ENCODE measurements around the gene CLASRP. TPM values are rescaled to one million over a fixed set of nuclear protein-coding genes. Genes with fewer than 3 reads are reported as not detected.

The CLASRP gene
- total RNA-seq, 1 donor from 2014 or later, result 49.1 TPM

DNA sequence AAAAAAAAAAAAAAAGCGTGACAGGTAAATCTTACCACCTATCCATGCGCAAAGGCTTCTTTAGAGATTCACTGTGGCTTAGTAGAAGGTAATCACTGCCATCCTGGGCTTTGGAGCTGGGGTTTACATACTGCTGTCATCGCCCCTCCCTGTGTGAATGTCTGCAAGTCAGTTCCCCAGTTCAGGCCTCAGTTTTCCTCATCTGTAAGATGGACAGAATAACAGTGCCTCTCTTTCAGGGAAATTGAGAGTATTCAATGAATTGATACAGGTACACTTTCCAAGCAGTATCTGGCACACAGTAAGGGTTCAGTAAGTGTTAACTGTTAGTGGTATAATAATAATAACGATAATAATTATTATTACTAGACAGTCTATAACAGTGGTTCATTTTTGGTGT, 35.4 kb upstream of the CLASRP start:
- no peak overlapping the region for H3K4me3 Mint-ChIP-seq (ENCODE audit: unreplicated experiment)
- TF ChIP-seq, protein P1, sequence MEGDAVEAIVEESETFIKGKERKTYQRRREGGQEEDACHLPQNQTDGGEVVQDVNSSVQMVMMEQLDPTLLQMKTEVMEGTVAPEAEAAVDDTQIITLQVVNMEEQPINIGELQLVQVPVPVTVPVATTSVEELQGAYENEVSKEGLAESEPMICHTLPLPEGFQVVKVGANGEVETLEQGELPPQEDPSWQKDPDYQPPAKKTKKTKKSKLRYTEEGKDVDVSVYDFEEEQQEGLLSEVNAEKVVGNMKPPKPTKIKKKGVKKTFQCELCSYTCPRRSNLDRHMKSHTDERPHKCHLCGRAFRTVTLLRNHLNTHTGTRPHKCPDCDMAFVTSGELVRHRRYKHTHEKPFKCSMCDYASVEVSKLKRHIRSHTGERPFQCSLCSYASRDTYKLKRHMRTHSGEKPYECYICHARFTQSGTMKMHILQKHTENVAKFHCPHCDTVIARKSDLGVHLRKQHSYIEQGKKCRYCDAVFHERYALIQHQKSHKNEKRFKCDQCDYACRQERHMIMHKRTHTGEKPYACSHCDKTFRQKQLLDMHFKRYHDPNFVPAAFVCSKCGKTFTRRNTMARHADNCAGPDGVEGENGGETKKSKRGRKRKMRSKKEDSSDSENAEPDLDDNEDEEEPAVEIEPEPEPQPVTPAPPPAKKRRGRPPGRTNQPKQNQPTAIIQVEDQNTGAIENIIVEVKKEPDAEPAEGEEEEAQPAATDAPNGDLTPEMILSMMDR (IDR thresholded peaks at IDR 0.05), result no peak
- no peaks in the 10 kb centered on the region for H3K9me3 Mint-ChIP-seq (ENCODE audit: low read depth)
- DNase-seq (ENCODE audit: low spot score), result no peak
- no peaks in the 10 kb centered on the region for H3K27me3 Mint-ChIP-seq (ENCODE audit: low read depth)
- peaks cover 8% of the 10 kb centered on the region for H3K4me1 Mint-ChIP-seq (ENCODE audit: low read depth)
- H3K27ac Mint-ChIP-seq (ENCODE audit: unreplicated experiment), result no peak overlapping the region
- H3K36me3 Mint-ChIP-seq (ENCODE audit: low read depth), result peaks cover 2% of the 10 kb centered on the region

DNA sequence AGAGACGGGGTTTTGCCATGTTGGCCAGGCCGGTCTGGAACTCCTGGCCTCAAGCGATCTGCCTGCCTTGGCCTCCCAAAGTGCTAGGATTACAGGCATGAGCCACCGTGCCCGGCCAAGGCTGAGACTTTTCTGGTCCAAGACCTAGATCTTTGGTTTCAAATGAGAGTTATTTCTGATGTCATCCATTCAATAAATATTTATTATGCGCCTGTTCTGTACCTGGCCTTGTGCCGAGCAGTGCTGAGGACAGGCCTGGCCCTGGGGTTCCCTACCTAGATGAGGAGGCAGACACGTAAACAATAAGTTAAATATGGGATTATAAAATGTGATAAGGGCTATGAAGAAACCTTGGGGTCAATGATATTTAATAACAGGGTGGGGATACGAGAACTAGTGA, 33.1 kb upstream of the CLASRP start:
- Mint-ChIP-seq H3K27ac (ENCODE audit: unreplicated experiment) (no peak overlapping the region), H3K36me3 (ENCODE audit: low read depth) (peaks cover 2% of the 10 kb centered on the region), H3K27me3 (ENCODE audit: low read depth) (no peaks in the 10 kb centered on the region), H3K4me1 (ENCODE audit: low read depth) (peaks cover 8% of the 10 kb centered on the region), H3K4me3 (ENCODE audit: unreplicated experiment) (no peak overlapping the region), H3K9me3 (ENCODE audit: low read depth) (no peaks in the 10 kb centered on the region)
- TF ChIP-seq, protein P1 (IDR thresholded peaks at IDR 0.05), result no peak
- no peak for DNase-seq (ENCODE audit: low spot score)

DNA sequence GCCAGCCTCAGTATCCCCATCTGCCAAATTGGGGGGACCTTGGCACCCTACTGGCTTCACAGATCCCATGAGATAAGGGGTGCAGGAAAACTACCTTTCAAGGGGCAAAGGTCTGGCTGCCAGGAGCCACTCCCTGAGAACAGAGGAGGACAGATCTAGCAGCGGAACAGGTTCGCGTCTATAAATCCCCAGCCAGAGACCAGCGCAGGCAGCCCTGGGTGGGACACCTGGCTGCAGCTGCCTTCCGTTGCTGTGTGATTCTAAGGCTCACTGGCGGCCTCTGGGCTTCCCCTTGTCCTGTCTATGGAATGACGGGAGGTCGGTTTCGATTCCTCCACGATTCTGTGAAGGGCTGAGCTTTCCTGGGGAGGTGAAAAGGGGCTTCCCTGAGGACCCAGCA, 30.3 kb upstream of the CLASRP start:
- TF ChIP-seq, protein P1 (IDR thresholded peaks at IDR 0.05), result no peak
- no peaks in the 10 kb centered on the region for H3K27me3 Mint-ChIP-seq (ENCODE audit: low read depth)

DNA sequence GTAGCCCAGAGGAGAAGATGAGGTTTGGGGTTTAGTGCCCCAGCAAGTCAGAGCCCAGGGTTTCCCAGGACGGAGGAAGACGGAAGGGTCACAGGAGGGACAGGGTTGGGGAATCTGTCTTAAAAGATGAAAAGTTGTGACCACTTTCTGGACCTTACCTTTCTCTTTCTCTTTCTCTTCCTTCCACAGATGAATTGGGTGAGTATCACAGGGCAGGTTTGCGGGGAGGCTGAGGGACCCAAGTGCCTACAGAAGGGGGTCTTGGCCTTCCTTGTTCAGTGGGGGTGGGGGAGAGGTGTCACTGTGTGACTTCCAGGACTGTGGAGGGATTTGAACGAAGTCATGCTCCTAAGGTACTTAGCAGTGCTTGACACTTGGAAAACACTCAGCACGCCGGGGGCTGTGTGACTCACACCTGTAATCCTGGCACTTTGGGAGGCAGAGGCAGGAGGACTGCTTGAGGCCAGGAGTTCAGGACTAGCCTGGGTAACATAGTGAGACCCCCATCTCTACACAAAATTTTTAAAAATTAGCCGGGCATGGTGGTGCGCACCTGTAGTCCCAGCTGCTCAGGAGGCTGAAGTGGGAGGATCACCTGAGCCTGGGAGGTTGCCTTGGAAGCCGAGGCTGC, 29.1 kb upstream of the CLASRP start:
- H3K4me3 Mint-ChIP-seq (ENCODE audit: unreplicated experiment), result no peak overlapping the region
- peaks cover 2% of the 10 kb centered on the region for H3K36me3 Mint-ChIP-seq (ENCODE audit: low read depth)
- H3K27ac Mint-ChIP-seq (ENCODE audit: unreplicated experiment), result no peak overlapping the region
- no peaks in the 10 kb centered on the region for H3K27me3 Mint-ChIP-seq (ENCODE audit: low read depth)
- no peaks in the 10 kb centered on the region for H3K4me1 Mint-ChIP-seq (ENCODE audit: low read depth)
- DNase-seq (ENCODE audit: low spot score), result no peak
- TF ChIP-seq, protein P1 (IDR thresholded peaks at IDR 0.05), result no peak
- H3K9me3 Mint-ChIP-seq (ENCODE audit: low read depth), result no peaks in the 10 kb centered on the region

More for the DNA sequence above, 30.3 kb upstream of the CLASRP start:
- DNase-seq (ENCODE audit: low spot score), result no peak
- H3K9me3 Mint-ChIP-seq (ENCODE audit: low read depth), result no peaks in the 10 kb centered on the region
- peaks cover 2% of the 10 kb centered on the region for H3K36me3 Mint-ChIP-seq (ENCODE audit: low read depth)
- no peaks in the 10 kb centered on the region for H3K4me1 Mint-ChIP-seq (ENCODE audit: low read depth)
- no peak overlapping the region for H3K27ac Mint-ChIP-seq (ENCODE audit: unreplicated experiment)
- no peak overlapping the region for H3K4me3 Mint-ChIP-seq (ENCODE audit: unreplicated experiment)

DNA sequence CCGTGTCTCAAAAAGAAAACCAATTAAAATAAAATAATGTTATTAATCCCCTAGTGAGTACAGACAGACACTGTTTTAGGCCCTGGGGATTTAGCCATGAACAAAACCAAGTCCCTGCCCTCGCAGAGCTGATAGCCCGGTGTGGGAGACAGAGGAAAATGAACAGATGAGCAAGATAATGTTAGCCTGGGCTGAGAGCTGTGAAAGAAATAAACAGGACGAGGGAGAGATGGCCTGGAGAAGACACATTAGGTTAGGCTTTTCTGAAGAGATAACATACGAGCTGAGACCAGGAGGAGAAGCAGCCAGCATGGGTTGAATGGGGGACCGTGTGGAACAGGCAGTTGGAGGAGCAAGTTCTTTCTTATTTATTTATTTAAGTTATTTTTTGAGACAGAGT, 28.5 kb upstream of the CLASRP start:
- no peak for DNase-seq (ENCODE audit: low spot score)
- TF ChIP-seq, protein P1 (IDR thresholded peaks at IDR 0.05), result no peak
- Mint-ChIP-seq H3K4me1 (ENCODE audit: low read depth) (no peaks in the 10 kb centered on the region), H3K27ac (ENCODE audit: unreplicated experiment) (peak overlapping the region; percentile 61), H3K27me3 (ENCODE audit: low read depth) (no peaks in the 10 kb centered on the region), H3K9me3 (ENCODE audit: low read depth) (no peaks in the 10 kb centered on the region), H3K4me3 (ENCODE audit: unreplicated experiment) (no peak overlapping the region), H3K36me3 (ENCODE audit: low read depth) (peaks cover 2% of the 10 kb centered on the region)
